NOMO-1 treated with DMSO at 0.1 percent for 48 hours (cell line): ENCODE results near the gene MYCBPAP.
A peak's percentile ranks its signal among the peaks of the same experiment; 100 is the strongest.

ENCODE experiments used
- DNase-seq: peaks from one replicate; lab custom pipeline; 2025; ENCODE audit not compliant: unreplicated experiment; lab: John Stamatoyannopoulos, UW

Gene MYCBPAP

DNA sequence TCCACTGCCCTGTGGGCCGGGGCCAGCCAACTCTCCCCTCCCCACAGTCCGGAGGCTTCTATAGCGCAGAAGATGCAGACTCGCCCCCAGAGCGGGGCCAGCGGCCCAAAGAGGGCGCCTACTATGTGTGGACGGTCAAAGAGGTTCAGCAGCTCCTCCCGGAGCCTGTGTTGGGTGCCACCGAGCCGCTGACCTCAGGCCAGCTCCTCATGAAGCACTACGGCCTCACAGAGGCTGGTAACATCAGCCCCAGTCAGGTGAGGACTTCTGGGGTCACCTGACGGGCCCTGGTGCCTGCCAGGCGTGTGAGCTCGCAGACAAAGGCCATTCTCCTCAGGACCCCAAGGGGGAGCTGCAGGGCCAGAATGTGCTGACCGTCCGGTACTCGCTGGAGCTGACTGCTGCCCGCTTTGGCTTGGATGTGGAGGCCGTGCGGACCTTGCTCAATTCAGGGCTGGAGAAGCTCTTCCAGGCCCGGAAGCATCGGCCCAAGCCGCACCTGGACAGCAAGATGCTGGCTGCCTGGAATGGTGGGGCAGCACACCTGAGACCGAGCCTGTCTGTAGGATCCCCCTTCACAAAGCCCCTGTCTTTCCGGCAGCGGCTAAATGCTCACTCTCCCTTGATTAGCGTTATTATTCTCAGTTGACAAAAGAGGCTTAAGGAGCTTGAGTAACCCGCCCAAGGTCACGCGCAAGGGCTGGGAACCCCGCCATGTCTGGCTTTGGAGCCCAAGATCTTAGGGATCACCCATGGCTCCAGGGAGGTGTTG lies 42.6 kb downstream of the MYCBPAP start:
- DNase-seq, result peak; percentile 45

DNA sequence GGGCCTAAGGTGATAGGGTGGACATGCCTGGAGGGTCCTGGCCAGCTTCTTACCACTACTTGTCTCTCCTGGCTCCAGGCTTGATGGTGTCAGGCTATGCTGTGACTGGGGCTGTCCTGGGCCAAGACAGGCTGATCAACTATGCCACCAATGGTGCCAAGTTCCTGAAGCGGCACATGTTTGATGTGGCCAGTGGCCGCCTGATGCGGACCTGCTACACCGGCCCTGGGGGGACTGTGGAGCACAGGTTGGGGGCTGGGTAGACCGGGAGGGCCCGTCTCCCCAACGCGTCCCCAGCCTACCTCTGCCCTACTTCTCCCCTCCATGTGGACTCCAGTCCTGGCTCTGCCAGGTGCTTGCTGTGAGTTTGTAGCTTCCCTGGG lies 43.2 kb downstream of the MYCBPAP start:
- DNase-seq, result no peak

DNA sequence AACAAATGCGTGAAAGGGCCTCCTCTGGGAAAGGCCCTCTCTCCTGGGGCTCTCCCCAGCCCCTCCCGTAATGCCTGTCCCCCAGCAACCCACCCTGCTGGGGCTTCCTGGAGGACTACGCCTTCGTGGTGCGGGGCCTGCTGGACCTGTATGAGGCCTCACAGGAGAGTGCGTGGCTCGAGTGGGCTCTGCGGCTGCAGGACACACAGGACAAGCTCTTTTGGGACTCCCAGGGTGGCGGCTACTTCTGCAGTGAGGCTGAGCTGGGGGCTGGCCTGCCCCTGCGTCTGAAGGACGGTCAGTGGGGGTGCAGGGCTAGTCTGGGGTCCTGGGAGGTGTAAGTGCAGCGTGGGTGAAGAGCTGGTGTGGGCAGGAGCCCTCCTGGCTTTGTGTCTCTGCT lies 43.6 kb downstream of the MYCBPAP start:
- no peak for DNase-seq

DNA sequence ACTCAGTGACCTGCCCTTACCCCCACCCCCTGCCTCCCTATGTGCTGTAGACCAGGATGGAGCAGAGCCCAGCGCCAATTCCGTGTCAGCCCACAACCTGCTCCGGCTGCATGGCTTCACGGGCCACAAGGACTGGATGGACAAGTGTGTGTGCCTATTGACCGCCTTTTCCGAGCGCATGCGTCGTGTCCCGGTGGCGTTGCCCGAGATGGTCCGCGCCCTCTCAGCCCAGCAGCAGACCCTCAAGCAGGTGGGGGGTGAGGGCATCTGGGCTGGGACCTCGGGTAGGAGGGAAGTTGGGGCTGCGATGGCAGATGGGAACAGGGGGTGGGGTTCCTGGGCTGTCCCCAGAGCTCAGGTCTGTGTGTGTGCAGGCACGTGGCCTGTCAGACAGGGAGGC lies 46.0 kb downstream of the MYCBPAP start:
- no peak for DNase-seq

DNA sequence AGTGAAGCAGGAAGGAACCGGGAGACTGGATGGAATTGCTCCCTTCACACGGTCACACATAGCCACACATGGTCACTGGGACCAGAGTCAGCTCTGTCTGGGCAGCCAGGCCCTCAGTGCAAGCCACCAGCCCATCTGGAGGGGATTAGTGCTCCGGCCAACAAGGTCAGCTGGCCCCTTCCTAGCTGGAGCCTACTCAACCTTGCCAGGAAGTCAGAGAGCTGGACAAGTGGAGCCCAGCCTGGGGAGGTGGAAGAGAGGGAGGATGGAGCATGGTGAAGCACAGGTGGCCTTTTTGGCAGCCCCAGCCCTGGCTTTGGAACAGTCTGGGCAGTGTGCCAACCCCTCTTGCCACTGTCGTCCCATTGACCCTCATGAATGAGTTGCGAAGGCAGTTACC lies 48.6 kb downstream of the MYCBPAP start:
- DNase-seq, result no peak

DNA sequence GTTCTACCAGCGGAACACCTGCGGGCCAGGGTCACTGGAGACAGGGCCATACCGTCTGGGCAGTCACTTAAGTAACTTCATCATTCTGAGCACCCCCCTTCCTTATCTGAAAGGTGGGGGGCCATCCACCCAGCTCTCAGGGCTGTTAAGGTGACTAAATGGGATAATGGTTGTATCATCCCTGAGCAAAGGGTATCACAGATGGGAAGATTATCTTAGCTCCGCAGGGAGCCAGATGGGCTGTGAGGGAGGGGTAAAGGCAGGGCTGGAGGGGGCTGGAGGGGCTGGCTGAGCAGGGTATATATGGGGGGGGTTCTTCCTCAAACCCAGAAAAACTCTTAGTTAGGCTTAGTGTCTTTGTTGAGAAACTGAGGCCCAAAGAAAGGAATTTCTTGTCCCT lies 49.4 kb downstream of the MYCBPAP start:
- DNase-seq, result no peak

DNA sequence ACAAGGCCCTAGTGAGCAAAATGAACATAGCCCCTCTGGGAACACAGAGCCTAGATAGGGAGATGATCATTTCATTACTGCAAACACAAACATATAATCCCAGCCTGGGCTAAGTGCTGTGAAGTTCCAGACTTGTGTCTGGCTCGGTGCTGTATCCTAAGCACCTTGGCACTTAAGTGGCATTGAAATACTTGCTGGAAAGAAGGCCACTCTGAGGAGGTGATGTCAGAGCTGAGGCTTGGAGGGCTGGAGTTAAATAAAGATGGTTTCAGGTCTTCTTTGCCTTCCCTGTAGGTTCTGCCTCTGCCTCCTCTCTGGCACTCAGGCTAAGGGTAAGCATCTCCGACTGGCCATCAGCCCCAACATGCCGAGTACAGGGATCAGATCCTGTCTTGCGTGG lies 49.9 kb downstream of the MYCBPAP start:
- DNase-seq, result no peak

DNA sequence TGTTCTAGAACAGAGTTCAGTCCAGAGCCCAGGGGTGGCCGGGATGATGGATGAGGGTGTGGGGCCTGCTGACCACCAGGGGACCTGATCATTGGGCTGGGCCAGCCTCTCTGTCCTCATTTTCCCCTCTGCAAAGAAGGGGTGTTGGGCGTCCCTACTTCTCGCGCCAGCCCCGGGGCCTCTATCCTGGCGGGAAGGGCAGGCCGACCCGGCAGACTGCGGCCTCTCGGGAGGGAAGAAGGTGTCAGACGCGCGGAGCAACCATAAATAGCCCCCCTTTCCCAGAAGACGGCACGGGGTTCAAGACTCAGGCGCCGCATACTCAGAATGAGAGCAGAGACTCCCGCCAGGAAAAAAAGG lies 50.3 kb downstream of the MYCBPAP start:
- DNase-seq, result no peak

DNA sequence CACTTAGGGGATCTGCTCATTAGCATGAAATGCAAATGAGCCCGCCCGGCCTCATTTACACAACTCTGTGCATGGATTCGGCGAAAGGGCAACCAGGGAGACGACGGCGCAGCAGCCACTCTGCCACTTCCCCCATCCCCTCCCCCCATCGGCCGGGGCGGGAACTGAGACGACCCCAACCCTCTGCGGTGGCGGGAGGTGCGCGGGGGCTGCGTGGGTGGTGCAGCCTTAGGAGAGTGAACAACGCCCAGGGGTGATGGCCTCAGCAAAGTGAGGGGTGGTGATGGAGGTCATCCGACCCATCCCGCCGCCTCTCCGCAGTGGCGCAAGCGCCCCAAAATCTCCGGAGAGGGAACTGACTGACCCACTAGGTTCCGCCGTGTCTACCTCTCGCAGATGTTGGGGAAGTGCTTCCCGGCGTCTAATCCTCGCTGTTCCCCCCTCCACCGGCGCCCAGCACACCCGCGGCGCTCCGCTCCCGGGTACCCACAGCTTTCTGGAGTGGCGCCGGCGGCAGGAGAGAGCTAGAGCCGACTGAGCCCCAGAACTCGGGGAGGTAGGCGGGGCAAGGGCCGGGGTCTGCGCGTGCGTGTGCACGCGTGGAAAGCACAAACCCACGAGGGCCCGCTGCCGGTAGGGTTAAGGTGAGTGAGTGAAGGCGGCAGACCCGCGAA lies 50.8 kb downstream of the MYCBPAP start:
- DNase-seq, result no peak

DNA sequence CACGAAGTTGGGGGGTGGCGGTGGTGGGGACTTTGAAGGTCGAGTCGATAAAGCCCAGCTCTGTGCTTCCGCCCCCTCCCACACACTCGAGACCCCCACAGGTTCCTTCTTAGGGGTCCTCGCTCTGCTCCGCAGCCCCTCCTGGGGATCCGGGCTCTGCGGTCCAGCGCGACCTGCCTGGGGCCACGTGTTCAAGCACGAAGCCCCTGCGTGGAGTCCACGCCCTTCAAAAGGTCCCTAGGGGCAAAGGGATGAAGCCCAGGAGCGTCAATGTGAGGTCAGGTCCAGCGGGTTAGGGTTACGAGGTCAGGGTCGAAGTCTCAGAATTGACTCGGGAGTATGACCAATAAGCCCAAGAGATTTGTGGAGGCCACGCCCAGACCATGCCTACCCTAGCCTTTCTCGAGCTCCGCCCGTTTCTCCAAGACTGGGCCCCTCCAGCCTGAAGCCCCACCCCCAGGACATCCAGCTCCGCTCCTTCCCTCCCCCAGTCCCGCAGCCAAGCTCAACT lies 51.5 kb downstream of the MYCBPAP start:
- peak; percentile 43 for DNase-seq

DNA sequence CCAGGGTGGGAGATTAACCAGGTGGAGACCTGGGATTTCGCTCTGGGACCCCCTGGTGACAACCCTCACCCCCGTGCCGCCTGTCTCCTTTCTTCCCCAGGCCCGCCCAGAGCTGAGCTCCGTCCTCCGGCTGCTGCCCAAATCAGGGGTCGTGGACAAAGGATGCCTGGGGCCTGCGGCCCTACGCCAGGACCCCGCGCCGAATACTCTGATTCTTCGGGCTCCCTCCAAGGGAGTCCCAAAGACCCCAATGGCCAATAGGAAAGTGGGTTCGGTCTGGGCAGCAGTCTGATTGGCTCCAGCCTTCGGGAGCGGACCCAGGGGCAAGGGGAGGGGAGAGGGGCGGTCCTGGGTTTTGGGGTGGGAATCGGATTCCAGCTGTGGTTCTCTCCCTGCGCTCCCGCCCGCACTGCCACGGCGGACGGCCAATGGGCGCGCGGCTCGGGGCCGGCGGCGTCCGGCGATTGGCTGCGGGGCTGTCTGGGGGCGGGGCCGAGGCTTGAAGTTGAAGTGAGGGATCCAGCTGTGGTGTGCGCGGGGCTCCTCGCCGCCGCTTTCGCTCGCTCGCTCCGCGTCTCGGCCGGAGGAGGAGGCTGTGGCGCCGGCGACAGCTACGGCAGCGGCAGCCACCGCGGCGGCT lies 52.1 kb downstream of the MYCBPAP start, which contains the start of gene CACNA1G:
Gene CACNA1G, plus strand, starts transcription at position 531 of the 640 bp plus-strand sequence. CDS start 745 bp downstream, outside the sequence.
- peak; percentile 83 for DNase-seq

DNA sequence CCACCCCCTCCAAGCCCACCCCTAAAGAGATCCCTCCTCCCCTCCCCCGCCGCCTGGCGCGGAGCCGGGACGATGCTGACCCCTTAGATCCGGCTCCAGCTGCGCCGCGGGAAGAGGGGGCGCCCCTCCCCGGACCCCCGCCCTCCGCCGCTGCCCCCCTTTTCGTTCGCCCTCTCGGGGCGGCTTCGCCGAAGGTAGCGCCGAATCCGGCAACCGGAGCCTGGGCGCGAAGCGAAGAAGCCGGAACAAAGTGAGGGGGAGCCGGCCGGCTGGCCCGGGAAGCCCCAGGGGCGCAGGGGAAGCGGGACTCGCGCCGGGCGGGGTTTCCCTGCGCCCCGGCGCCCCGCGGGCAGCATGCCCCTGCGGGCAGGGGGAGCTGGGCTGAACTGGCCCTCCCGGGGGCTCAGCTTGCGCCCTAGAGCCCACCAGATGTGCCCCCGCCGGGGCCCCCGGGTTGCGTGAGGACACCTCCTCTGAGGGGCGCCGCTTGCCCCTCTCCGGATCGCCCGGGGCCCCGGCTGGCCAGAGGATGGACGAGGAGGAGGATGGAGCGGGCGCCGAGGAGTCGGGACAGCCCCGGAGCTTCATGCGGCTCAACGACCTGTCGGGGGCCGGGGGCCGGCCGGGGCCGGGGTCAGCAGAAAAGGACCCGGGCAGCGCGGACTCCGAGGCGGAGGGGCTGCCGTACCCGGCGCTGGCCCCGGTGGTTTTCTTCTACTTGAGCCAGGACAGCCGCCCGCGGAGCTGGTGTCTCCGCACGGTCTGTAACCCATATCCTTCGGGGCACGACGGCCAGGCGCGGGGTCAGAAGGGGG lies 52.9 kb downstream of the MYCBPAP start:
- DNase-seq, result no peak

DNA sequence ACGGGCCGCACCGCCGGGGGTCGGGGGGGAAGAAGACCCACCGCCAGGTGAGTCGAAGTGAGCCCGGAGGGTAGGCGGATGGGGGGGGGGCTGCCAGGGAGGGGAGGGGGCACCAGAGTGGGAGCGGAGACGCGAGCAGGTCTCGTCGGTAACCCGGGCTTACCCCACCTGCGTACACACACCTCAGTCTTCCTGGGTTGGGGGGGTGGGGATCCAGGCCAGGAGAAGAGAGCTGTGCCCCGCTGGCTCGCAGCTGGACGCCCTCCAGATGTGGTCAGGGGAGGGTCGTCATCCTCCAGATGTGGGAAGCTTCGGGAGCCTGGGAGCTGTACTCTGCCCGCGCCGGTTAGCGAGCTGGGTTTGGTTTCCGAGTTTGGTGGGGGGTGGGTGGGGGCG lies 53.5 kb downstream of the MYCBPAP start:
- no peak for DNase-seq

DNA sequence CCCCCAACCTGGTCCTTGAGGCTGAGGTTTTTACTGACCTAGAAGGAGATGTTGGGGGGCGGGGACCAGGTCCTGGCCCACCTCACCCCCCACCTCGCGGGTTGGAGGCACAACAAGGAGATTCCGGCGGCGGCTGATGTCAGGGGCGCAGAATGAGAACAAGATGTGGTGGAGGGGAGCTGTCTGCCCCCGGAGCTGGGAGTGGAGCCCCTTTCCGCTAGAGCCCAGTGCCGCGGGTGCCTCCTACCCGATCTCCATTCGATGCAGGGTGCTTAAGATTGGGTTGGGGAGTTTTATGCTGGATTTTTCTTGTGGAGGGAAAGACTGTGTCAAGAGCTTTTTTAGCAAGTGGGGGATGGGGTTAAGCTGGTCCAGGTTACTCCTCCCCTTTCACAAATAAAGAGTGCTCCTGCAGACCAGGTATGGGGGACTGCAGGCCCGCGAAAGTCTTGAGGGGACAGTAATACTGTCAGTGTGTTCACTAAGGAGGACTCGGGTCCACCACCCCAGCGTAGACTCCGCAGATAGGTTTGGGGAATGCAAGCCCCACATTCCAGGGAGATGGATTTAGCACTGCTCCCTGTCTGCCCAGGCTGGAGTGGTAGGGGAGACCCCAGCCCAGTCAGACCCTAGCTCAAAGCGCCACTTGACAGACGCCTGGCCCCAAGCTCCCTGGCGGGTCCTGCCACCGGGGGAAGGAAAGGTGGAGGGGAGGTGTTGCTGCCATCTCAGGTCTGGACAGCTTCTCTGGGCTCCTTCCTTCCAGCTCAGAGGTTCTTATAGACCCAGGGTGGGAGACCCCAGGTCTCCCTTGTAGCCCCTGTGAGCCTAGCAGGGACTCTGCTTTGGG lies 54.2 kb downstream of the MYCBPAP start:
- DNase-seq, result no peak

DNA sequence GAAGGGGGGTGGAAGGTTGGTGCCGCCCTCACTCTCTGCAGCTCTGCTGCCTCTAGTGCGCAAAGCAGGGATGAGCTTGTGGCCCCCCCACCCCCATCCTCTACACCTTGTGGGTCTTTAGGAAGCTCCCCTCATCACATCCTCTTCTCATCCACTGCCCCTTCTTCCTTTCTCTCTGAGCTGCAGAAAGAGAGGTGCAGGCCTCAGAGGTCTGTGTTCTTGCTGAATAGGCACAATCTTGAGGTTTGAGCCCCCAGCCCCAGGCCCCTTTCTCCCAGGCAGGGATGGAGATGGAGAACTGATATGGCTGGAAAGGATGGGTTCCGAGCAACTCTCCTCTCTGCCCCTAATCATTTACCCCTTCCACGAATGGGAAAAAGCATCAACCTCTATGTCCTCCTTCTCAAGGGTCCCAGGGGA lies 54.9 kb downstream of the MYCBPAP start:
- no peak for DNase-seq

DNA sequence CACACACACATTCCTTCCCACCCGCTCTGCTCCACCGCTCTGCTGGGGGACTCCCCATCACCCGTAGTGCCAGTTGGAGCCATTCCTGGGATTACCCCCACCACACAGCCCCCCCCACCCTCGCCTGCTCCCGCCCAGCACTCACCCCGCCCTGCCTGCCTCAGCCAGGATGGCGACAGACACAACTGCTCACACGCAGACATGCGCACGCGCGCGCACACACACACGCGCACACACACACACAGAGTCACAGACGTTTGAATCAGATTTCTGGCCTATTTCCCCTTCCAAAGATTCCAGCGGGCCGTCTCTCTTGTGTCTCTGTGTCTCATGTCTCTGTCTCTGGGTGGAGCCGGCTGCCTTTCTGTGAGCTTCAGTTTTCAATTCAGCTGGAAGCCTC lies 56.7 kb downstream of the MYCBPAP start:
- DNase-seq, result no peak

DNA sequence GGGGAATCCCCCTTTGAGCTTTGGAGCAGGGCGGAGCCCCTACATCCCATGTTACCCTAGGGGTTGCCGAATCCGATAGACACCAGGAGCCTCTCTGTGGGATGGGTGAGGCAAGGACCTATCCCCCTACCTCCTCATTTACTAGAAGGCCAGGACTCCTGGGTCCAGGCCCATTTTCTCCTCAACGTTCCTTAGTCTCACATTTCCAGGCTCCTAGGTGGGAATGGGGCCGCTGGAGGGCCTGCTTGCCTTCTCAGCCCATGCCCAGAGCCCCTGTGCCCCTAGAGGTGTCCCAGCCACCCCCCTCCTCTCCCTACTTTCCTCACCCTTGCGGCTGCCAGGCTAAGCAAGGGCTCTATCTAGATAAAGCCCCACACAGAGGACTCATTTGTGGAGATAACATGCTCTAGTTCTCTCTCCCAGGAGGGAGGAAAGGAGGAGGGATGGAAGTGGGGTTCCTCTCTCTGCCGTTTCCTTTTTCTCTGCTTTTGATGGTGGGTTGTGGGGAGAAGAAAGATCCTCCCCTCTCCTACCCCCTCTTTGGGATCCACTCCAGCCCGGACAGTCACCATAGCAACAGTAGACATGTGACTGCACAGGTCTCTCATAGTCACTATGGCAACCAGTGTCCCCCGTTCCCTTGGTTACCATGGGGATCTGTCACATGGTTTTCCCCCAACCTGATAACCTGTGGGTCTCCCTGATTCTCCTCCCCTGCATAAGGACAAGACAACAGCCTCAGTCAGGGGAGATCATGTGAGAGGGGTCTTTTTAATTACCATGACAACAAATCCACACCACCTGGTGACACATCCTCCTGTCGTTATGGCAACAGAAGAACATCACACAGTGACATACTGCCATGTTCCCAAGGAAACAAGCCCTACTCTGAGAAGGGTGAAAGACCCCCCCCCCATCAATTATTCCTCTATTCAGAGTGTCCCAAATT lies 57.4 kb downstream of the MYCBPAP start:
- no peak for DNase-seq

DNA sequence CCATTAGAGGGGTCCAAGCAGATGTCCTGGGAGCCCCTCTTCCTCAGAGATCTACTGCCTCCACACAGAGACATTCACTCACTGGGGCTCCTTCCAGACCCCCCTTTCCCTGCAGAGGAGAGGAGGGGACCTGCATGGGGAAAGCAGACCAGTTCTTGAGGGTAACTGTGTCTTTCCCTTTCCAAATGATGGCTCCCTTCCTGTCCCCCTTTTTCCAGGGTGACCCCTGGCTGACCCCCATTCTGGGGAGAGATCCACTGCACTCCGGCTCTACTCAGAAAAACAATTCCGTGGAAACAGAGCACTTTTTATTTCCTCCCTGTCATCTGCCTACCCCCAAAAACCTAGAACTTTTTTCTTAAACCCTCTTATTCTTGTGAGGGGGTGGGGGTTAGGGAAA lies 58.6 kb downstream of the MYCBPAP start:
- DNase-seq, result no peak

DNA sequence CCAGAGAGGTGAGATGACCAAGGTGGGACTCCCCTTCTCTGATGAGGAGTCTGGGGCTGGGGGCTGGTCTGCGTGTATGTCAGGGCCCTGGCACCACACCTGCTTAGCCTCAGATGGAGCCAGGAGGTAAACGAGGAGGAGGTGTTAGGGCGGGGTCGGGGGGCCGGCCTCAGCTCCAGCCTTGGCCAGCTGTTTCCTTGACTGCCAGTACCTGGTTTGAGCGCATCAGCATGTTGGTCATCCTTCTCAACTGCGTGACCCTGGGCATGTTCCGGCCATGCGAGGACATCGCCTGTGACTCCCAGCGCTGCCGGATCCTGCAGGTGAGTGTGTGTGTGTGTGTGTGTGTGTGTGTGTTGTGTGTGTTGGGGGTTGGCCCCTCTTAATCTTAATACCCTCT lies 60.4 kb downstream of the MYCBPAP start:
- no peak for DNase-seq
